Measurements from ENCODE around the gene HSPA1B.
A peak's percentile ranks its signal among the peaks of the same experiment; 100 is the strongest.

Gene HSPA1B

GRCh38 chr6:31829633-31830283, 2.2 kb downstream of the HSPA1B start:
- H3K27ac ChIP-seq = peak overlapping the region; percentile 53

GRCh38 chr6:31830886-31831335, 3.4 kb downstream of the HSPA1B start:
- TF ChIP-seq CTCF (IDR thresholded peaks at IDR 0.05) (no peak), ZFX (IDR thresholded peaks at IDR 0.05; ENCODE audit: borderline replicate concordance) (no peak)
- H3K27ac ChIP-seq = peak overlapping the region; percentile 18

More at GRCh38 chr6:31829633-31830283, 2.2 kb downstream of the HSPA1B start:
- TF ChIP-seq ZFX (IDR thresholded peaks at IDR 0.05; ENCODE audit: borderline replicate concordance) (no peak), CTCF (IDR thresholded peaks at IDR 0.05) (peak; percentile 63)

- TF ChIP-seq ZFX (IDR thresholded peaks at IDR 0.05; ENCODE audit: borderline replicate concordance) (no peak), CTCF (IDR thresholded peaks at IDR 0.05) (no peak)
- H3K27ac ChIP-seq = peak overlapping the region; percentile 18
Observed at GRCh38 chr6:31831350-31832215, 4.0 kb downstream of the HSPA1B start.

GRCh38 chr6:31834367-31835250, 7.1 kb downstream of the HSPA1B start:
- TF ChIP-seq CTCF (IDR thresholded peaks at IDR 0.05) = no peak
- TF ChIP-seq ZFX (IDR thresholded peaks at IDR 0.05; ENCODE audit: borderline replicate concordance) = no peak
- H3K27ac ChIP-seq = peak overlapping the region; percentile 95

- peak overlapping the region; percentile 95 for H3K27ac ChIP-seq
- TF ChIP-seq CTCF (IDR thresholded peaks at IDR 0.05) = no peak
- no peak for TF ChIP-seq ZFX (IDR thresholded peaks at IDR 0.05; ENCODE audit: borderline replicate concordance)
Observed at GRCh38 chr6:31836047-31836473, 8.5 kb downstream of the HSPA1B start.

- H3K27ac ChIP-seq = peak overlapping the region; percentile 95
- no peak for TF ChIP-seq ZFX (IDR thresholded peaks at IDR 0.05; ENCODE audit: borderline replicate concordance)
- no peak for TF ChIP-seq CTCF (IDR thresholded peaks at IDR 0.05)
Observed at GRCh38 chr6:31836474-31837368, 9.2 kb downstream of the HSPA1B start.

Measured in 22Rv1 (cell line).